Neural cell (in vitro differentiated cells): ENCODE data around the gene CCDC12. TPM values are rescaled to one million over a fixed set of nuclear protein-coding genes. Genes with fewer than 3 reads are reported as not detected.

Source experiments
- H2AFZ ChIP-seq: fragments of 200-600, 300-800 bp; sonication (generic), shearing (Covaris generic); 2 replicates; pipeline ENCODE4 v1.6.0; 2014; ENCODE audit warnings: low read depth, mild to moderate bottlenecking, antibody characterized with exemption, low read length, moderate library complexity
- H3F3A ChIP-seq: fragments of 200-600 bp; shearing (Covaris generic); 2 replicates; pipeline ENCODE4 v1.6.1; 2016; ENCODE audit warnings: mild to moderate bottlenecking, moderate library complexity, mixed read lengths, antibody characterized with exemption, low read length; ENCODE audit not compliant: insufficient read depth, poor library complexity, severe bottlenecking
- H3K27ac ChIP-seq: fragments of 200-600, 300-800 bp; sonication (generic), shearing (Covaris generic); 2 replicates; pipeline ENCODE4 v1.5.1; 2014; ENCODE audit warnings: mild to moderate bottlenecking, low read length, moderate library complexity
- H3K27me3 ChIP-seq: fragments of 300-800, 200-600 bp; sonication (generic), shearing (Covaris generic); 2 replicates; pipeline ENCODE4 v1.6.0; 2014; ENCODE audit warnings: mild to moderate bottlenecking, low read depth, low read length, moderate library complexity; ENCODE audit not compliant: insufficient read depth
- H3K36me3 ChIP-seq: fragments of 300-800, 200-600 bp; sonication (generic), shearing (Covaris generic); 2 replicates; pipeline ENCODE4 v1.5.1; 2014; ENCODE audit warnings: mild to moderate bottlenecking, antibody characterized with exemption, low read length, moderate library complexity; ENCODE audit not compliant: insufficient read depth
- H3K4me2 ChIP-seq: fragments of 300-800, 200-600 bp; sonication (generic), shearing (Covaris generic); 2 replicates; pipeline ENCODE4 v1.6.0; 2014; ENCODE audit warnings: mild to moderate bottlenecking, low read length
- H3K4me3 ChIP-seq: fragments of 300-800, 200-600 bp; sonication (generic), shearing (Covaris generic); 2 replicates; pipeline ENCODE4 v1.5.1; 2014; ENCODE audit warnings: mild to moderate bottlenecking, low read length, moderate library complexity
- H3K79me2 ChIP-seq: fragments of 200-600 bp; shearing (Covaris generic); replicated peaks from 2 replicates; pipeline ENCODE4 v1.6.0; 2014; ENCODE audit warnings: mild to moderate bottlenecking, low read length, moderate library complexity; ENCODE audit not compliant: insufficient read depth
- H3K9ac ChIP-seq: fragments of 300-800, 200-600 bp; sonication (generic), shearing (Covaris generic); 2 replicates; pipeline ENCODE4 v1.6.1; 2016; ENCODE audit warnings: mild to moderate bottlenecking, low read length, mixed read lengths
- H3K9me2 ChIP-seq: fragments of 200-600 bp; shearing (Covaris generic); 2 replicates; pipeline ENCODE4 v1.6.1; 2016; ENCODE audit warnings: mild to moderate bottlenecking, low read length, mixed read lengths; ENCODE audit not compliant: insufficient read depth
- H3K9me3 ChIP-seq: fragments of 200-600, 300-800 bp; sonication (generic), shearing (Covaris generic); 2 replicates; pipeline ENCODE4 v1.6.1; 2016; ENCODE audit warnings: mild to moderate bottlenecking, mixed run types, low read length, moderate library complexity, mixed read lengths
- H4K20me1 ChIP-seq: fragments of 200-600 bp; shearing (Covaris generic); 2 replicates; pipeline ENCODE4 v1.6.1; 2016; ENCODE audit warnings: mild to moderate bottlenecking, mixed run types; ENCODE audit not compliant: insufficient read depth
- CTCF ChIP-seq: fragments of 450-650 bp; IDR thresholded peaks from 2 replicates; pipeline ENCODE4 v1.5.1; 2014; ENCODE audit warnings: antibody characterized with exemption, mild to moderate bottlenecking, moderate library complexity; ENCODE audit not compliant: poor library complexity, severe bottlenecking
- EP300 ChIP-seq: fragments of 450-650 bp; conservative IDR thresholded peaks from 2 replicates; pipeline ENCODE4 v1.6.1; 2014; ENCODE audit warnings: antibody characterized with exemption, mild to moderate bottlenecking, moderate library complexity; ENCODE audit not compliant: poor library complexity, severe bottlenecking
- EZH2 ChIP-seq: fragments of 200-600, 300-800 bp; shearing (Covaris generic), sonication (generic); IDR thresholded peaks from 2 replicates; pipeline ENCODE4 v1.6.1; 2014; ENCODE audit warnings: antibody characterized with exemption, low read length, borderline replicate concordance, mild to moderate bottlenecking; ENCODE audit not compliant: insufficient read depth, poor library complexity, severe bottlenecking
- MXI1 ChIP-seq: fragments of 450-650 bp; conservative IDR thresholded peaks from 2 replicates; pipeline ENCODE4 v1.6.1; 2014; ENCODE audit warnings: antibody characterized with exemption, mild to moderate bottlenecking; ENCODE audit not compliant: poor library complexity, severe bottlenecking
- POLR2AphosphoS5 ChIP-seq: IDR thresholded peaks from 2 replicates; pipeline ENCODE4 v1.6.1; 2012
- RAD21 ChIP-seq: fragments of 450-650 bp; conservative IDR thresholded peaks from 2 replicates; pipeline ENCODE4 v1.6.1; 2014; ENCODE audit warnings: antibody characterized with exemption, mild to moderate bottlenecking, moderate library complexity
- REST ChIP-seq: IDR thresholded peaks from 2 replicates; pipeline ENCODE4 v1.6.1; 2012; ENCODE audit warnings: borderline replicate concordance
- SMC3 ChIP-seq: fragments of 450-650 bp; conservative IDR thresholded peaks from 2 replicates; pipeline ENCODE4 v1.6.1; 2014; ENCODE audit warnings: antibody characterized with exemption, mild to moderate bottlenecking, moderate library complexity; ENCODE audit not compliant: poor library complexity
- TAF1 ChIP-seq: IDR thresholded peaks from 2 replicates; pipeline ENCODE4 v1.6.1; 2012; ENCODE audit warnings: low read depth
- polyA plus RNA-seq: library from polyadenylated mRNA; depleted of rRNA; stranded (reverse); fragments of >200 nt; gene quantifications from 2 replicates; pipeline ENCODE4 v1.2.3, GENCODE V29; 2014

CCDC12 gene
- polyA plus RNA-seq, 1 donor from 2014 or later: 46.4 TPM

GRCh38 chr3:47001731-47002170 lies 25.2 kb upstream of the CCDC12 start:
- no peaks in the 10 kb centered on the region for H3K79me2 ChIP-seq
- no peak overlapping the region for H3K9ac ChIP-seq
- no peaks in the 10 kb centered on the region for H3K9me2 ChIP-seq
- H3K4me2 ChIP-seq: no peak overlapping the region
- H3K4me3 ChIP-seq: no peak overlapping the region
- no peaks in the 10 kb centered on the region for H3K9me3 ChIP-seq
- H3F3A ChIP-seq: no peaks in the 10 kb centered on the region
- no peak overlapping the region for H2AFZ ChIP-seq
- no peak overlapping the region for H3K27ac ChIP-seq
- no peaks in the 10 kb centered on the region for H3K36me3 ChIP-seq
- TF ChIP-seq MXI1: no peak
- TF ChIP-seq REST: no peak
- no peak for TF ChIP-seq CTCF
- no peak for TF ChIP-seq EZH2
- no peak for TF ChIP-seq SMC3
- no peak for TF ChIP-seq POLR2AphosphoS5
- TF ChIP-seq RAD21: no peak
- no peak for TF ChIP-seq EP300
- no peak for TF ChIP-seq TAF1
- H3K27me3 ChIP-seq: no peaks in the 10 kb centered on the region
- no peaks in the 10 kb centered on the region for H4K20me1 ChIP-seq

- Histone ChIP-seq H2AFZ (no peak overlapping the region), H3K9ac (no peak overlapping the region), H3K79me2 (no peaks in the 10 kb centered on the region), H3K9me2 (no peaks in the 10 kb centered on the region), H4K20me1 (no peaks in the 10 kb centered on the region), H3F3A (no peaks in the 10 kb centered on the region), H3K27me3 (no peaks in the 10 kb centered on the region), H3K4me2 (no peak overlapping the region), H3K36me3 (no peaks in the 10 kb centered on the region), H3K4me3 (no peak overlapping the region), H3K27ac (no peak overlapping the region), H3K9me3 (no peaks in the 10 kb centered on the region)
- TF ChIP-seq REST (no peak), SMC3 (no peak), EZH2 (no peak), POLR2AphosphoS5 (no peak), MXI1 (no peak), TAF1 (no peak), EP300 (no peak), CTCF (no peak), RAD21 (no peak)
Measured at GRCh38 chr3:47000922-47001730, 24.6 kb upstream of the CCDC12 start.
